NT2/D1 (cell line): ENCODE measurements around the gene ALDH3B2.
"Not testable (repeated sequence)": the region's sequence is repeated elsewhere in the genome, so short reads cannot be mapped to it uniquely, and the experiment has no call there.

Experiments
- DNase-seq: peaks from one replicate; pipeline ENCODE4 v3.0.0-alpha.2; 2011; ENCODE audit warnings: low read depth, low spot score
- H3K27me3 ChIP-seq: 2 replicates; pipeline ENCODE4 v1.6.0; 2011; ENCODE audit warnings: mild to moderate bottlenecking; ENCODE audit not compliant: insufficient read length, insufficient read depth
- H3K36me3 ChIP-seq: 2 replicates; pipeline ENCODE4 v1.6.1; 2011; ENCODE audit warnings: mild to moderate bottlenecking, low read length, mixed read lengths; ENCODE audit not compliant: insufficient read depth, insufficient read length
- H3K4me1 ChIP-seq: 2 replicates; pipeline ENCODE4 v1.5.1; 2011; ENCODE audit not compliant: insufficient read depth, insufficient read length
- H3K4me3 ChIP-seq: 2 replicates; pipeline ENCODE4 v1.5.1; 2011; ENCODE audit warnings: low read depth; ENCODE audit not compliant: insufficient read length
- H3K9ac ChIP-seq: 2 replicates; pipeline ENCODE4 v1.6.0; 2011; ENCODE audit warnings: low read depth; ENCODE audit not compliant: insufficient read length
- H3K9me3 ChIP-seq: 2 replicates; pipeline ENCODE4 v1.5.1; 2011; ENCODE audit warnings: mild to moderate bottlenecking, low read length; ENCODE audit not compliant: insufficient read depth
- SUZ12 ChIP-seq: IDR thresholded peaks from 2 replicates; pipeline ENCODE4 v1.6.1; 2011; ENCODE audit not compliant: insufficient read length, insufficient read depth; ENCODE audit errors: extremely low read depth
- YY1 ChIP-seq: IDR thresholded peaks from 2 replicates; pipeline ENCODE4 v1.6.1; 2011; ENCODE audit not compliant: insufficient read length, insufficient read depth
- ZNF274 ChIP-seq: IDR thresholded peaks from 2 replicates; pipeline ENCODE4 v1.6.1; 2011; ENCODE audit warnings: mild to moderate bottlenecking, low read depth, low read length

ALDH3B2 gene

DNA sequence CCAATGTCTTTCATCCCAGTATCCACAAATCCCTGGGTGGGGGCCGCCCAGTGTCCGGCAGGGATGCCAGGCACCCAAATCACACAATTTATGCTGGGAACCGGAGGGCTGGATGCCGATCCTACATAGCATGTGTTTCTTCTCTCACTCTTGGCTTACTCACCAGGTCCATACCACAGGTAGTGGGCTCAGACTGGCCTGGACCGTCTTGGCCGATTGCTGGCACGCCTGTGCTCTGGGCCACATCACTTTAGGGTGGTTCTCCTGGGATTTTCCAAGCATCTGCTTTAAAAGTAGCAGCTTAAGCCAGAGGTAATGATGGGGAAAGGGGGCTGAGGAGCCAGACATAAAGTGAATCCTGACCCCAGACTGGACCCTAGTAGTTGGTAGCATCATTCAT, 22.6 kb upstream of the ALDH3B2 start:
- H3K9me3 ChIP-seq, result peaks cover 46% of the 10 kb centered on the region
- H3K27me3 ChIP-seq, result no peaks in the 10 kb centered on the region
- no peaks in the 10 kb centered on the region for H3K36me3 ChIP-seq
- no peaks in the 10 kb centered on the region for H3K4me1 ChIP-seq
- H3K4me3 ChIP-seq, result no peak overlapping the region
- no peak for DNase-seq
- H3K9ac ChIP-seq, result no peak overlapping the region
- TF ChIP-seq ZNF274 (no peak), SUZ12 (no peak), YY1 (no peak)

DNA sequence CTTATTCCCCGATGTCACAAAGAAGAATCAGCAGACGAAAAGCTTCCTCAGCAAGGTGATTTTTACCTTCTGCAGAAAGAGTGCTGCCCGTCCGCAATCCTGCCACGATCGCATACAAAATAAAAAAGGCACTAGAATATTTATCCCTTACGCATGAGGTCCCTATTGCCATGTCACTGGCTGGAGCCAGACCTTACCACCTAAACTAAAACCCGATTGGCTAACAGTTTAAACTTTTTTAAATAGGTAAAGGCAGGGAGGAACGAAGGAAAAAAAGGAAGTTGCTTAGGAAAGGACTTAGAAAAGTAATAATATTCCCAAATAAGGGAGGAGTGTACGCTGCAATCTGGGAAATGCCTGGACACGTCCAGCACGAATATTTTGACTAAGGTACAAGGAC, 21.2 kb upstream of the ALDH3B2 start:
- Histone ChIP-seq H3K4me3 (no peak overlapping the region), H3K9ac (no peak overlapping the region), H3K27me3 (no peaks in the 10 kb centered on the region), H3K9me3 (peaks cover 46% of the 10 kb centered on the region), H3K36me3 (no peaks in the 10 kb centered on the region), H3K4me1 (no peaks in the 10 kb centered on the region)
- DNase-seq, result no peak
- TF ChIP-seq ZNF274, result no peak
- no peak for TF ChIP-seq YY1
- TF ChIP-seq SUZ12, result no peak

DNA sequence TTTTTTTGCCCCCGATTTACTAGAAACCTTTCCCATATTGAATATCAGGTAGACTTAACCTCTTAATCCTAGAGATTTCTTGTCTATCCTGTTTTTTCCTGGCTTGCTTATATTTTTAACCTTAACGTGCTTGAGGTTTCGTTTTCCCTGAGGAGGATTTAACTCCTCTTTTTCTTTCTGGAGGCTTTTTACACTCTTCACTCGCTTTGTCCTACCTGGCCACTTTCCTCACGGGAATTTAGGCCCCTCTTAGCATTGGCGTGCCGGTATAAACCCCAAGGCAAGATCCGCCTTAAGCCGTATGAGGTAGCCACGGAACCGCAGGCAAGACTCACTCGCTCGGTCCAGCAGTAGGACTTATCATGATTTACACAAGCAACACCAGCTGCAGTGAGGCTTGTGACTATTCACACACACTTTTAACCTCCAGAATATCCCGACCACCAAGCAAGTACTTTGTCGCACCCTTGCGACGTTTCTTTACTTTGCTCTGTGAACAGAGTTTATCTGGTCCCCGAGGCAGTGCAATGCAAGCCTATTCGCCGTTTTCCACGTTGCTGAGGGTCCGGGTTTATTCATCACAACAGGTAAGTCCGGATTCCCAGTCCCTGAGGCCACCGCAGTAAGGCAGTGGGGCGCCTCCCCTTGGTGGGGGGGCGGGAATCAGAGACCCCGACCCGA, 20.6 kb upstream of the ALDH3B2 start:
- Histone ChIP-seq H3K9ac (no peak overlapping the region), H3K4me1 (no peaks in the 10 kb centered on the region), H3K36me3 (no peaks in the 10 kb centered on the region), H3K9me3 (peaks cover 46% of the 10 kb centered on the region), H3K4me3 (no peak overlapping the region), H3K27me3 (no peaks in the 10 kb centered on the region)
- TF ChIP-seq ZNF274 (no peak), SUZ12 (no peak), YY1 (no peak)
- DNase-seq, result no peak

DNA sequence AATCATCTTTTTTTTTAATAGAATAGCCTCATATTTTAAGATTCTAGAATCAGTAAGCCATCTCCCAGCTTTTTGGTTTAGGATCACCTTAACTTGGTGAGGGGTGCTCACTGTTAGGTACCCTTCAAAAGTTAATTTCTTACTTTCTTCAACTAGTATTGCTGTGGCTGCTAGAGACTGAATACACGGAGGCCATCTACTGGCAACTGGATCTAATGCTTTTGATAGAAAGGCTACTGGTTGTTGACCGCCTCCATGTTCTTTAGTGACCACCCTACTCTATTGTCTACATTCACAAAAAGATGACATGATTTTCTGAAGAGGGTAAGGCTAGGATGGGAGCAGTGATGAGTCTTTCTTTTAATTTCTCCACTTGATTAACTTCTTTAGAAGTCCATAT, 16.7 kb upstream of the ALDH3B2 start:
- Histone ChIP-seq H3K36me3 (no peaks in the 10 kb centered on the region), H3K9ac (no peak overlapping the region), H3K27me3 (no peaks in the 10 kb centered on the region), H3K9me3 (peaks cover 13% of the 10 kb centered on the region), H3K4me3 (no peak overlapping the region), H3K4me1 (no peaks in the 10 kb centered on the region)
- no peak for DNase-seq
- no peak for TF ChIP-seq SUZ12
- no peak for TF ChIP-seq ZNF274
- no peak for TF ChIP-seq YY1

DNA sequence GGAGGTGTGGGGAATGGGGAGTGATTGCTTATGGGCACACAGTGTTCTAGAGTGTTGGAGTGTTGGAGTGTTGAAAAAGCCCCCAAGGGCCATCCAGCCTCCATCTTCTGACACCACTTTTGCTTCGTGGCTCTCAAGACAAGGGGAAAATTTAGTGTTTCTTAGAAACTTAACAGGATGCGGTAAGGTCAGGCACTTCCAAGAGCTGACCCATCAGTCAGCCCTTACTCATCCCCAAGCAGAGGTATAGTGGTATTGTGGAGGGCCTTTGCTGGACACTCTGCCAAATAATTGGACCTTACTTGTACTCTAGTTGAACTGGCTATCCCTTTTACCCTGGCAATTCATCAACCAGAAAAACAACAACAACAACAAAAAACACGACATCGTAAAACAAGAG, 14.8 kb upstream of the ALDH3B2 start:
- H3K27me3 ChIP-seq, result no peaks in the 10 kb centered on the region
- no peaks in the 10 kb centered on the region for H3K9me3 ChIP-seq
- H3K4me3 ChIP-seq, result no peak overlapping the region
- no peak for TF ChIP-seq ZNF274
- TF ChIP-seq SUZ12, result no peak
- TF ChIP-seq YY1, result no peak
- no peaks in the 10 kb centered on the region for H3K36me3 ChIP-seq
- H3K4me1 ChIP-seq, result no peaks in the 10 kb centered on the region
- H3K9ac ChIP-seq, result no peak overlapping the region
- DNase-seq, result no peak

DNA sequence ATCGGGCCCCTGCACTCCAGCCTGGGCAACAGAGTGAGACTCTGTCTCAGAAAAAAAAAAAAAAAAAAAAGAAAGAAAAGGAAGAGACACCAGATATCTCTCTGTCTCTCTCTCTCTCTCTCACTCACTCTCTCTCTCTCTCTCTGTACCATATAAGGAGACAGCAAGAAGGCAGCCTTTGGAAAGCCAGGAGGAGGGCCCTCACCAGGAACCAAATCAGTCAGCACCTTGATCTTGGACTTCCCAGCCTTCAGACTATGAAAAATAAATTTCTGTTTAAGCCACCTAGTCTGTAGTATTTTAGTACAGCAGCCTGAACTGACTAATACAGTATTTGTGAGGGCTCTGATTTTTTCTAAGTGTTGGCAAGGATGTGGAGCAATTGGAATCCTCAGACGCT, 13.6 kb upstream of the ALDH3B2 start:
- TF ChIP-seq ZNF274 (no peak), YY1 (no peak), SUZ12 (no peak)
- DNase-seq, result no peak
- H3K4me3 ChIP-seq, result no peak overlapping the region
- H3K36me3 ChIP-seq, result no peaks in the 10 kb centered on the region
- H3K4me1 ChIP-seq, result no peaks in the 10 kb centered on the region
- H3K27me3 ChIP-seq, result no peaks in the 10 kb centered on the region
- H3K9ac ChIP-seq, result no peak overlapping the region
- H3K9me3 ChIP-seq, result no peaks in the 10 kb centered on the region

DNA sequence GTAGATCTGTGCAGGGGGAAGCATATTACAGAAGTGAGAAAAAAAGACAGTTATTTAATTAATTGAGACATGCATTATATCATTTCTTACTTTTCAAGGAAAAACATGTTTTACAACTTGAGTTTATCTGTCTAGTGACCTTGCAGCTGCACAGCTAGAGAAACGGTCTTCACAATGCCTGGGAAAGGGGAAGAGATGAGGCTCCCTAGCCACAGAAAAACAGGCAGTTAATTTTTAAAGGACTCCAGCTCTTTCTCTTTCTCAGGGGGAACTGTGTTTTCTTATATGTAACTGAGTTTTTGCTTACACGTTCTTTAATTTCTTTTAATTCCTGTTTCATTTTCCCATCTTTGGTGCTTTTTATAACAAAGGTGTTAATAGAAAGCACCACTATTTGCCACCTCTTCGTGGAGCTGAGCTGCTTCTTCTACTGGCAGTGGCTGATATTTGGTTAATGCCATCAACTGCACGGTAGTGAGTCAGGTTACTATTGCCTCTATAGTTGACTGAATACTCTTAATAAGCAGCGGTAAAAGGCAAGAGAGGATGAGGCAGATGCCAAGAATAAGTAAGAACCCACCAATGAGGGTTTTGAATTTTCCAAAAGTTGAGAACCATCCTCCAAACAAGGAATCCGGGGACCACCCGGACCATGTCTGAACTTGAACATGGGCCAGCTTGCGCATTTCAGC, 11.4 kb upstream of the ALDH3B2 start:
- not testable (repeated sequence) for H3K9ac ChIP-seq, H3K4me1 ChIP-seq, H3K27me3 ChIP-seq, H3K9me3 ChIP-seq, DNase-seq, H3K4me3 ChIP-seq, H3K36me3 ChIP-seq

DNA sequence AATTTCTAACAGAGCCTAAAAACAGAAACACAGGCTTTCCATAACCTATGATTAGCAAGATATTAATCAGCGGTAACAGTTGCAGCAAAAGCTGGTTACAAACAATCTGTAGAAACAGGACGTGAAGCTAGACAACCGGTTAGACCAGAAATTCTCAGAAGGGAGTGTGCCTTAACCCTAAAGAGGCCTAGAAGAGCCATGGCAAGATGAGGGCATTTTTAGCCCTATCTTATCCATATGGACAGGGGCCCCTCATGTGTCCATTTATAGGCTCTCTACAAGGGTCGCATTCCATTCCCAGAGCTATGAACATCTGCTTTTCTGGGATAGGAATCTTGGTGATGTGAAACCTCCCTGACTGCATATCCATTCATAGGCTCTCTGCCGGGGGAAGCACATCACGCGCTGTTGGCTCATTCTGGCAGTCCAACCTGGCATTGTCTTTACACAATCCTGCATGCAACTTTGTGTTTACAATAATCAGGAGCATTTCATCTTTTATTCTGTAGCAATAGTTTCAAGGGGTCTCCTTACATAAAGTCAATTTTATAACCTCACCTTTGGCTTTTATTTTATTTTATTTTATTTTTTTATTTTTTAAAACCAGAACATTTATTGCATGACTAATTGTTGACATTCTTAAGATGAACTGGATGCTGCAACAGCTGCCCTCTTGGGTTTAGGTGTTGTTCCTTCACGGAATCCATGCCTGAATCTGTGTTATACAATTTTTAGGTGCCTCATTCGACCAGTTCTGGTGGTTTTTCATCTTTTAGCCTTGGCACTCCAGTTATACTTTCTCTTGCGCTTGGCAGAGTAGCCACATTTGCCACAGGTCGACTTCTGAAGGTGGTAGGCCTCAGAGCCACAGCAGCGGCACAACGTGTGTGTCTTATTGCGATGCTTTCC, 8.0 kb upstream of the ALDH3B2 start:
- not testable (repeated sequence) for H3K4me3 ChIP-seq, H3K9ac ChIP-seq, H3K27me3 ChIP-seq, H3K4me1 ChIP-seq, H3K36me3 ChIP-seq, DNase-seq, H3K9me3 ChIP-seq
